ENCODE measurements around the gene ABHD17B.
"Not testable (repeated sequence)": the region's sequence is repeated elsewhere in the genome, so short reads cannot be mapped to it uniquely, and the experiment has no call there.

The ABHD17B gene

DNA sequence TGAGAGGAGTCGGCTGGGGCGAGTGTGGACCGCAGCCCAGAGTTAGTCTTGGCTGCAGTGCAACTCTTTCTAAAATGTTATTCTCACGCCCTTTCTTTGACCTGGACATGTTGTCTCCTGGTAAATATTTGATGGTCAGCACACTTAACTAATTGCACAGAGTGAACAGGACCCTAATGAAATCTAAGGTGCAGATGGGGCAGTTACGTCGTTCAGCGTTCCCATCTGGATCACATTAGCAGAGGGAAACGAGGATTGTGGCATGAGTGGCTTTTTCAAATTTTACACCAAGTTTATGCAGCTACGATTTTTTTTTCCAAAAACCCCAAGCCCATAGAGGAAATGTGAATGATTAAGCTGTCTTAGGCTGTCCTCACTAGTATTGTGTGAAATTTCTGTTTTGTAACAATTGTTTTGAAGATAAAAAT is 929 bp upstream of the ABHD17B start:
- DNase-seq: no peak

GRCh38 chr9:71910650-71911060 is 338 bp downstream of the ABHD17B start:
- no peak for DNase-seq

- peak; percentile 8 for DNase-seq
These were observed 925 bp downstream of the ABHD17B start for GRCh38 chr9:71909887-71910649.

- no peak for DNase-seq
These were observed 2.2 kb downstream of the ABHD17B start for GRCh38 chr9:71908825-71909224.

DNA sequence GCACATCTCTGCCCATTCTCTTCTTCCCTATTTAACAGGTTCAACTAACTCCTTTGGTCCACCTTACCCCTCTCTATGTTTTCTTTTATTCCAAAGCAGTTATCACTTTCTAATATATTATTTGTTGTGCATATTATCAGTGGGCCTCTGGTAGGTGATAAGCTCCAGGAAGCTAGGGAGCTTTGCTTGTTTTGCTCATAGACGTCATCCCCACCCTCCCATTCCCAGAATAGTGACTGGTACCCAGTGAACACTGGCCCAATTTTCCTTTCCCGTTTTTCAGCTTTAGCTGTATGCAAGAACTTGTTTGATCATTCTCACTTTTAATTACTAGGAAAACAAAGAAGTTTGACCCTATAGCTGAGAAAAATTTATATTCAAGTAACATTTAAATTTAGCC is 6.9 kb downstream of the ABHD17B start:
- DNase-seq: no peak

GRCh38 chr9:71901695-71902597 is 9.0 kb downstream of the ABHD17B start:
- DNase-seq: no peak

- not testable (repeated sequence) for DNase-seq
These were observed 12.2 kb downstream of the ABHD17B start for GRCh38 chr9:71898756-71899155.

- no peak for DNase-seq
These were observed 13.4 kb downstream of the ABHD17B start for GRCh38 chr9:71897577-71897976.

DNA sequence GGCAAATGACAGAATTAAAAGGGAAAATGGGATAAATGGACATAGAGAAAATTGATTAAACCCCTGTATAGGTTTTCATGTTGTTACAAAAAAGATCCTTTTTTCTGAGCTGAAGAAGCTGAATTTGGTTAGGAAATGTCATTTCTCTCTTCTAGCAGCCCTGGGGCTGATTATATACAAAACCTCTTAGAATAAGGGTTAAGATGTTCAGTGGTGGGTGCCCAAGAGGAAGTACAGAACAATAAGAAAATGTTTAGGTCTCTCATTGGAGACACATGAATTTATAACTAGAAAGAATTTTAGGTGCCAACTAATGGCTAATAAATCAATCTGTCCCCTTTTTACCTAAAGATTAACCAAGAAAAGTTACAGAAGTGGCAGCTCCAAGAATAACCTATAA is 14.2 kb downstream of the ABHD17B start:
- no peak for DNase-seq

DNA sequence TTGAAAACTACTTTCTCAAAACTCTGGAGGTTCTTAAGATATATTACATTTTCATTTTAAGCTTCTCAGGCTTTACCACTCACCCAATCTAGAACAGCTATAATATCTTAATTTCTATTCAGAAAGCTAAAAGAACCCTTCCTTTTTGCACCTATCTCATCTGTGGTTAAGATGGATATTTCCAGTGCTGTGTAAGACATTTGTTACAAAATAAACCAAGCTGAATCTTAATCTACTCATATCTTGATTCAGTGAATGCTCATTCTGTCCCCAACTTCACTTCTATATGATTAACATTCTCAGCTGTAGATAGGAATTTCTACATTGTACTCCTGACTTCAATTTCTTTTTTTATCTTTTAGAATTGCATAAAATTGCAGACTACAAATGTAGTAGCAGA is 15.0 kb downstream of the ABHD17B start:
- no peak for DNase-seq

GRCh38 chr9:71895117-71895516 is 15.9 kb downstream of the ABHD17B start:
- DNase-seq: no peak

- DNase-seq: no peak
These were observed 19.3 kb downstream of the ABHD17B start for GRCh38 chr9:71891557-71892189.

GRCh38 chr9:71890042-71890679 is 20.8 kb downstream of the ABHD17B start:
- no peak for DNase-seq

DNA sequence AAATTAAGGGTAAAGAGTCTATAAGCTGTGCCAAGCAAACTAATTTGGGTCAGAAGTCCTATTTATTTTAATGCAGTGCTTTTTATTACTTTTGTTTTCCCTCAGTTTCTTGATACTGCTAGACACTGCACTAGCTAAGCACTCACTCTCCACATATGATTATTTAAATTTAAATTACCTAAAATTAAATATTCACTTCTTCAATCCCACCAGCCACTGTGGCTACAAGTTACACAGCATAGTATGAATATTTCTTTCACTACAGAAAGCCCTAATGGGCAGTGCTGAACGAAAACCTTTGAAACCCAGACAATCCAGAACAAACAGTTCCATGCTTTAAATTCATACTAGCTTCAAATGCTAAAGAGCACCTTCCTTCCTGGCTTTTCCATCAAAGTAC is 23.6 kb downstream of the ABHD17B start:
- DNase-seq: no peak

DNA sequence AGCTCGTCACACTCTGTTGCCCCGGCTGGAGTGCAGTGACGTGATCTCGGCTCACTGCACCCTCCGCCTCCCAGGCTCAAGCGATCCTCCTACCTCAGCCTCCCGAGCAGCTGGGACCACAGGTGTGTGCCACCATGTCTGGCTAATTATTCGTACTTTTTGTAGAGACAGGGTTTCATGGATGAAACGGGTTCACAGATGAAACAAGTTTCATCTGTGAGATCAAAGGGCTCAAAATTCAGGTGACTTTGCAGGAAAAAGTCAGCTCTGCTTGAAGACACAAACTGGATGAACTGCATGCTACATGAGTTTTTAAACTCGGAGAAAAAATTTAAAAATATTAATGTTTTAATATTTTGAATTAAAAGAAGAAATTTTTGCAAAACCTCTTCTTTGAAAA is 24.5 kb downstream of the ABHD17B start:
- no peak for DNase-seq

DNA sequence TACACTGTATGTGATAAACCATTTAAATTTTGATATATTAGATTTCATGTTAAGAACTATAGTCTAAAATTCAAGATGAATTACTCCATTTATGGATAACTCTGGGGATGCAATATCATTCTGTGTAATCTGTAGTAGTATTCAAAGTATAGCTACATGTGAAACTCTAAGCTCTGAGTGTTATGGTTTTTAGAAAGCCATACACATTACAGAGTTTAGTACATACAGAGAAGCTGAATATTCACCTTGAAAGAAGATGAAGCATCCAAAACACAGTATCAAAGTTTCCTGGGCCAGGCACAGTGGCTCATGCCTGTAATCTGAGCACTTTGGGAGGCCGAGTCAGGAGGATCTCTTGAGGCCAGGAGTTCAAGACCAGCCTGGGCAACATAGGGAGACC is 25.0 kb downstream of the ABHD17B start:
- no peak for DNase-seq

DNA sequence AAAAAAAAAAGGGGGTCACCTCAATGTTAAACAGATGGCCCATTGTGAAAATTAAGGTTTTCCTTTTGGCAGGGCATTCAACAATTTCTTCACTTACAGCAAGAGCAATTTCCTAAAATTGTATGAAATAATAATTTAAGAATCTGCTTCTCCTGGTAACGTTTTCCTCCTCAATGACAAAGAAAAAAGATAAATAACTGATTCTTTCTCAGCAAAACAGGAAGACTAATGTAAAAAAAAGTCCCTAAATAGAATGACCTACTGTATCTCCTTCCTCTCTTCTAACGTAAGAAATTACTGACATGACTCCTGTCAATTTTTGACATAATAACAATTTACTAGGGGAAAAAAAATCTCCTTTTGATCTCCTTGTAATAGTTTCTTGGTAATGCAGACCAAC is 25.5 kb downstream of the ABHD17B start:
- DNase-seq: no peak

DNA sequence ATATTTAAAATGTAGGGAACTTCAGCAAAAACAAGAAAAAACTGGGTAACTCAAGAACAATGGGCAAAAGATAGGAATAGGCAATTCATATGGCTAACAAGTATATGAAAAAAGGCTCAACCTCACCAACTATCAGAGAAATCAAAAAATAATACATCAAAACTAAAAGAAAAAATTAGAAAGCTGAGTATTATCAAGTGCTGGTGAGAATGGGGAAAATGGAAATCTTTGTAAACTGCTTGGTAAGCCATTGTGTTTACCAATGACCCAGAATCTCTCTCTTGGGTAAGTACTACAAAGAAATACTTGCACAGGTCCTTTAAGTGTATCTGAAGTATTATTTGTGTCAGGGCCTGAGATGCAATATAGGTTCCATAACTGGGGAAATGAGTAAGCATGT is 27.0 kb downstream of the ABHD17B start:
- no peak for DNase-seq

DNA sequence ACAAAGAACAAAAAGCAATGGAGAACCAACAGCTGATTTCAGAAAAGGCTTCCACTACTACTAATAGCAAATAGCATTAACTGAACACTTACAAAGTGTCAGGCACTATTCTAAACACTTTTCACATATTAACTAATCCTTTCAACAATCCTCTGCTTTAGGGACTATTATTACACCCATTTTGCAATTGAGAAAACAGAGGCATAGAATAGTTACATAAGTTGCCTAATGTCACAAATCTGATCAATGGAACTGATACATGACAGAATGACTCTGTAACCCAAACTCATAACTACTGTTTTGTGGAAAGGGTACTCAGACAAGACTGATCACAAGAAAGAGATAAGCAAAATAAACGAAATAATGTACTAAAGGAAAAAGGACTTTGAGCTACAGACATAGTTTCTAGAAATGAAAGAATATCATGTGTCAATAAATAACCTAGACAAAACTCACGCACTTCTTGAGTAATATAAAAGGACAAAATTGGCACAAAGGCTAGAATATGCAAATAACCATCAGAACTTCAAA is 31.3 kb downstream of the ABHD17B start:
- DNase-seq: no peak

- no peak for DNase-seq
These were observed 32.4 kb downstream of the ABHD17B start for GRCh38 chr9:71878327-71879274.

DNA sequence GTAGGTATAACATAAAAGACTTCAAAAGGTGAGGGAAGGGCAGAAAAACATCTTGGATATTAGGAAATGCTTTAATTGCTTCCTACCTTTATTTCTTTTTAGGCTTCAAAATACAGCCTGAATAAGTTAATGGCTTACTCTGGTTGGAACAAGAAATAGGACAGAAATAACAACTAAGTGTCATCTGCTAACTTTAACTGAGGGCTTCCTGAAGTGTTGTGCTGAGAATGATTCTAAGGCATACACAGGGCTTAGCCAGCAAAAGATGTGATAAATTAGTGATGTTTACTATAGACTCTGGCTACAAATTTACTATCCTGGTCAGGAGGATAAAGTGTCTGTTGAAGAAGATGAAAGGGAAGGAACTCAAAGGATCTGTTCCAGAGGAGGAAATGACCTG is 34.2 kb downstream of the ABHD17B start:
- no peak for DNase-seq

GRCh38 chr9:71876106-71876505 is 34.9 kb downstream of the ABHD17B start:
- no peak for DNase-seq

Measured in NCI-H187 treated with DMSO at 0.1 percent for 48 hours (cell line).